Endodermal cell (in vitro differentiated cells): ENCODE data around the gene ADTRP. TPM values are rescaled to one million over a fixed set of nuclear protein-coding genes. Genes with fewer than 3 reads are reported as not detected.
A peak's percentile ranks its signal among the peaks of the same experiment; 100 is the strongest.

ENCODE experiments used
- DNase-seq: peaks from one replicate; pipeline ENCODE4 v3.0.0-alpha.2; 2017
- H3K27ac ChIP-seq: 2 replicates; pipeline ENCODE4 v1.5.1; 2013; ENCODE audit warnings: mild to moderate bottlenecking, low read depth, low read length, moderate library complexity
- H3K27me3 ChIP-seq: 2 replicates; pipeline ENCODE4 v1.6.1; 2013; ENCODE audit warnings: mild to moderate bottlenecking, low read length, moderate library complexity; ENCODE audit not compliant: insufficient read depth, control insufficient read depth, poor library complexity, severe bottlenecking
- H3K36me3 ChIP-seq: 2 replicates; pipeline ENCODE4 v1.7.0; 2013; ENCODE audit warnings: mild to moderate bottlenecking, low read length, moderate library complexity; ENCODE audit not compliant: control insufficient read depth, insufficient read depth
- H3K4me1 ChIP-seq: one replicate; pipeline ENCODE4 v1.7.0; 2013; ENCODE audit warnings: low read length; ENCODE audit not compliant: control insufficient read depth, insufficient read depth
- H3K4me3 ChIP-seq: 2 replicates; pipeline ENCODE4 v1.5.1; 2013; ENCODE audit warnings: mild to moderate bottlenecking, low read length, moderate library complexity
- H3K9ac ChIP-seq: 2 replicates; pipeline ENCODE4 v1.6.1; 2013; ENCODE audit warnings: mild to moderate bottlenecking, low read length, moderate library complexity; ENCODE audit not compliant: poor library complexity, severe bottlenecking; ENCODE audit errors: extremely low read depth
- H3K9me3 ChIP-seq: 2 replicates; pipeline ENCODE4 v1.6.1; 2013; ENCODE audit warnings: mild to moderate bottlenecking, low read length, moderate library complexity; ENCODE audit not compliant: control insufficient read depth
- H3K27ac Mint-ChIP-seq: 2 replicates; pipeline ENCODE4 v1.8.0; 2020; ENCODE audit warnings: mixed read lengths
- H3K27me3 Mint-ChIP-seq: 2 replicates; pipeline ENCODE4 v1.8.0; 2021; ENCODE audit warnings: mild to moderate bottlenecking, mixed read lengths; ENCODE audit not compliant: insufficient read depth
- H3K36me3 Mint-ChIP-seq: 2 replicates; pipeline ENCODE4 v1.8.0; 2020; ENCODE audit warnings: low read depth, mixed read lengths
- H3K4me1 Mint-ChIP-seq: 2 replicates; pipeline ENCODE4 v1.8.0; 2020; ENCODE audit warnings: mixed read lengths
- H3K4me3 Mint-ChIP-seq: 2 replicates; pipeline ENCODE4 v1.8.0; 2020; ENCODE audit warnings: mild to moderate bottlenecking, moderate library complexity, mixed read lengths
- H3K9me3 Mint-ChIP-seq: 2 replicates; pipeline ENCODE4 v1.8.0; 2020; ENCODE audit warnings: mild to moderate bottlenecking, mixed read lengths
- CTCF ChIP-seq: fragments of 200-600 bp; sonication (generic); conservative IDR thresholded peaks from 2 replicates; pipeline ENCODE4 v1.5.0; 2021; ENCODE audit warnings: antibody characterized with exemption, mild to moderate bottlenecking
- WGBS, 2 experiments: methylation state at CpG; one replicate each; pipeline versions ENCODE4 v1.1.5 to v1.1.7; 2013; ENCODE audit warnings: missing lambda C conversion rate in 2 of 2, mixed read lengths in 1 of 2; ENCODE audit not compliant: insufficient coverage in 1 of 2, insufficient read length in 1 of 2; 5-methylcytosine and 5-hydroxymethylcytosine counted together
- total RNA-seq, 2 donors: library from RNA; stranded (reverse); fragmentation: NEBNext Ultra II Directional in 1 of 2; extraction: Animal tissue kit (Norgen Biotek cat#: 25700) in 1 of 2; gene quantifications; 2 replicates in 1 of 2; 3 replicates in 1 of 2; pipeline ENCODE4 v1.2.1, GENCODE V29; 2021

The ADTRP gene
- total RNA-seq, 2 donors from 2014 or later, result 0.20 to 0.29 TPM

GRCh38 chr6:11752360-11752759 is 26.2 kb downstream of the ADTRP start:
- H3K36me3 ChIP-seq, result no peaks in the 10 kb centered on the region
- Mint-ChIP-seq H3K36me3 (no peaks in the 10 kb centered on the region), H3K4me3 (no peak overlapping the region), H3K4me1 (peaks cover 10% of the 10 kb centered on the region), H3K9me3 (peaks cover 4% of the 10 kb centered on the region), H3K27me3 (no peaks in the 10 kb centered on the region), H3K27ac (no peak overlapping the region)
- no peak for TF ChIP-seq CTCF
- DNase-seq, result no peak
- H3K27ac ChIP-seq, result no peak overlapping the region
- H3K4me1 ChIP-seq, result no peaks in the 10 kb centered on the region
- no peaks in the 10 kb centered on the region for H3K27me3 ChIP-seq
- 91 to 100% methylated on average over 1 of the region's 1 CpG for WGBS, 2 experiments
- H3K9me3 ChIP-seq, result peaks cover 4% of the 10 kb centered on the region
- no peak overlapping the region for H3K4me3 ChIP-seq
- no peak overlapping the region for H3K9ac ChIP-seq

- Mint-ChIP-seq H3K27ac (no peak overlapping the region), H3K4me3 (no peak overlapping the region), H3K27me3 (no peaks in the 10 kb centered on the region), H3K36me3 (no peaks in the 10 kb centered on the region), H3K9me3 (no peaks in the 10 kb centered on the region), H3K4me1 (peaks cover 10% of the 10 kb centered on the region)
- Histone ChIP-seq H3K27ac (no peak overlapping the region), H3K4me3 (no peak overlapping the region), H3K4me1 (no peaks in the 10 kb centered on the region), H3K9ac (no peak overlapping the region), H3K36me3 (no peaks in the 10 kb centered on the region), H3K27me3 (no peaks in the 10 kb centered on the region), H3K9me3 (no peaks in the 10 kb centered on the region)
- no peak for DNase-seq
- WGBS, 2 experiments, result 80% methylated on average over 3 to 7 of the region's 7 CpGs
- no peak for TF ChIP-seq CTCF
Observed at GRCh38 chr6:11750682-11751081, 27.9 kb downstream of the ADTRP start.

GRCh38 chr6:11748591-11749210 is 29.9 kb downstream of the ADTRP start:
- Histone ChIP-seq H3K36me3 (no peaks in the 10 kb centered on the region), H3K27me3 (no peaks in the 10 kb centered on the region), H3K9me3 (no peaks in the 10 kb centered on the region), H3K27ac (no peak overlapping the region), H3K4me3 (no peak overlapping the region), H3K4me1 (no peaks in the 10 kb centered on the region), H3K9ac (no peak overlapping the region)
- DNase-seq, result no peak
- peak; percentile 51 for TF ChIP-seq CTCF
- WGBS, 2 experiments, result 93 to 94% methylated on average over 5 to 7 of the region's 7 CpGs
- Mint-ChIP-seq H3K27me3 (no peaks in the 10 kb centered on the region), H3K4me3 (no peak overlapping the region), H3K36me3 (no peaks in the 10 kb centered on the region), H3K9me3 (no peaks in the 10 kb centered on the region), H3K4me1 (peaks cover 10% of the 10 kb centered on the region), H3K27ac (no peak overlapping the region)
